Measurements from ENCODE around the gene NDUFV3. TPM values are rescaled to one million over a fixed set of nuclear protein-coding genes. Genes with fewer than 3 reads are reported as not detected.

Gene NDUFV3
- total and polyA plus RNA-seq, 2 of the 8 experiments (the other 6 are each of a cell fraction or from before 2014, with no cell fraction given): 17.0 to 44.4 TPM

DNA sequence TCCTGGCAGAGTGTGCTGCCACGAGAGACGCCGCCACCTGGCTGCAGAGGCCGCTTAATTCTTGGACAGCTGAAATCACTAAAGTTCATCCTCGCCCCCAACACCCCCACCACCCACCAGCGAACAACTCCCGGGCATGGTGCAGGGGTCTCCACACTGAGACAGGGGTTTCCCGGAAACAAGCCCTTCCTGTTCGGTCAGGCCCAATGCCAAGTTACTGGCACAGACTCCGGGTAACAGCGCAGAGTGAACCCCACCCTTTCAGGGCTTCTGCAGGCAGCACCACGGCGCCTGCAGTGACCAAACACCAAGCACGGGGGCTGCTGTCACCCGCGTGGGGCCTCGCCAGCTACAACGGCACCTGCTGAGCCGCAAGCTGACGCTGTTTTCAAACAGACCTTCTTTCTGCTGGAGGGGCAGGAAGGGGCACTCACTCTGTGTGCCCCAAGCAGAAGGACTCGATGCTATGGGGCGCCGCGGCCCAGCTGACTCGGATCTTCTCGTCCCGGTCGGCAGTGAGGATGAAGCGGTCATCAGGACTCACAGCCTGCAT is 31.2 kb upstream of the NDUFV3 start:
- WGBS, 2 experiments (ENCODE audit: extremely low coverage in 1 of 2, insufficient coverage in 1 of 2, insufficient read length in 1 of 2, insufficient replicate concordance in 2 of 2, low coverage in 1 of 2, low lambda C conversion rate in 2 of 2, missing lambda C conversion rate in 1 of 2): 92% methylated on average over 29 of the region's 29 CpGs; no CpG with 5 or more reads in 1 of the 2 experiments
- Histone ChIP-seq H4K5ac (ENCODE audit: insufficient read length, low read depth, low read length) (no peak overlapping the region), H2BK5ac (ENCODE audit: low read depth, low read length) (peak overlapping the region; percentile 44; the same call in 1 of the 2 replicates), H4K91ac (replicated peaks; ENCODE audit: insufficient read length, low read length) (no peak overlapping the region), H3K4ac (replicated peaks; ENCODE audit: insufficient read length, low read depth, low read length) (no peak overlapping the region), H3K23ac (ENCODE audit: insufficient read length) (no peak overlapping the region), H3K79me2 (ENCODE audit: control insufficient read depth in 1 of 2, insufficient read depth in 2 of 2, low read length in 2 of 2) (peaks cover 3 to 83% of the 10 kb centered on the region in 2 experiments; a peak in 3 of 4 replicates), H2AFZ (ENCODE audit: low read length) (no peak overlapping the region), H2BK20ac (ENCODE audit: low read length) (no peak overlapping the region), H3K27ac (ENCODE audit: low read depth, low read length) (no peak overlapping the region), H3K79me1 (ENCODE audit: low read depth, low read length) (peaks cover 28% of the 10 kb centered on the region), H3K4me2 (ENCODE audit: insufficient read depth in 1 of 2, low read depth in 2 of 2, low read length in 2 of 2) (no peak overlapping the region), H3K4me1 (replicated peaks in 1 of 4; ENCODE audit: control insufficient read depth in 3 of 4, insufficient read depth in 4 of 4, low read length in 3 of 4) (no peaks in the 10 kb centered on the region; a peak in 1 of 7 replicates), H4K20me1 (replicated peaks in 1 of 2; ENCODE audit: control insufficient read depth in 1 of 2, insufficient read depth in 2 of 2, low read length in 2 of 2) (peaks cover 34 to 52% of the 10 kb centered on the region in 2 experiments), H3K23me2 (ENCODE audit: low read depth, low read length) (0 out of 2 replicates have a peak, but pooled peaks cover 2% of the 10 kb centered on the region), H2BK15ac (ENCODE audit: low read length) (no peak overlapping the region), H3K9me3 (ENCODE audit: insufficient read depth in 2 of 2, low read depth in 1 of 2, low read length in 1 of 2) (no peaks in the 10 kb centered on the region), H3K27me3 (replicated peaks in 1 of 4; ENCODE audit: control insufficient read depth in 3 of 4, extremely low read depth in 1 of 4, insufficient read depth in 3 of 4, low read length in 3 of 4) (no peaks in the 10 kb centered on the region), H3K36me3 (ENCODE audit: control insufficient read depth in 2 of 4, insufficient read depth in 4 of 4, low read length in 3 of 4) (peaks cover 20 to 51% (median 41%) of the 10 kb centered on the region in 4 experiments), H2AK5ac (ENCODE audit: low read depth, low read length) (no peak overlapping the region), H3K14ac (ENCODE audit: insufficient read length) (no peak overlapping the region), H3K18ac (ENCODE audit: extremely low read depth, low read length) (no peak overlapping the region), H3K4me3 (ENCODE audit: extremely low read depth in 1 of 4, insufficient read depth in 2 of 4, low read depth in 3 of 4, low read length in 4 of 4) (no peak overlapping the region), H2BK120ac (replicated peaks; ENCODE audit: low read depth, low read length) (no peak overlapping the region), H2BK12ac (ENCODE audit: low read depth, low read length) (no peak overlapping the region), H3K56ac (replicated peaks; ENCODE audit: insufficient read length, low read depth, low read length) (no peak overlapping the region), H3K9ac (replicated peaks in 1 of 4; ENCODE audit: extremely low read depth in 1 of 4, low read depth in 3 of 4, low read length in 3 of 4) (no peak overlapping the region), H4K8ac (ENCODE audit: extremely low read depth, insufficient read depth, low read length) (no peak overlapping the region)
- DNase-seq (ENCODE audit: low read depth in 1 of 2, low spot score in 2 of 2): no peak
- POLR2A ChIA-PET (ENCODE audit: partially characterized antibody): interaction anchor here (0.8 to 1.9 kb wide), 6 partner anchors 9 to 19 kb away, joined by 3 to 5 read pairs (median 4); no protein-coding TSS in a partner anchor
- FAIRE-seq: no peak
- CTCF ChIA-PET (ENCODE audit: partially characterized antibody): interaction anchor here (0.7 to 1.3 kb wide), 6 partner anchors 12 to 209 kb away, joined by 3 read pairs; no protein-coding TSS in a partner anchor
- TF ChIP-seq RBBP5 (IDR thresholded peaks at IDR 0.05; ENCODE audit: borderline replicate concordance, low read depth, low read length): no peak
- TF ChIP-seq JUN (IDR thresholded peaks at IDR 0.05; ENCODE audit: low read depth, low read length): no peak
- TF ChIP-seq, protein P1, sequence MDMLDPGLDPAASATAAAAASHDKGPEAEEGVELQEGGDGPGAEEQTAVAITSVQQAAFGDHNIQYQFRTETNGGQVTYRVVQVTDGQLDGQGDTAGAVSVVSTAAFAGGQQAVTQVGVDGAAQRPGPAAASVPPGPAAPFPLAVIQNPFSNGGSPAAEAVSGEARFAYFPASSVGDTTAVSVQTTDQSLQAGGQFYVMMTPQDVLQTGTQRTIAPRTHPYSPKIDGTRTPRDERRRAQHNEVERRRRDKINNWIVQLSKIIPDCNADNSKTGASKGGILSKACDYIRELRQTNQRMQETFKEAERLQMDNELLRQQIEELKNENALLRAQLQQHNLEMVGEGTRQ (IDR thresholded peaks at IDR 0.05; ENCODE audit: low read length): no peak
- TF ChIP-seq, protein P2, sequence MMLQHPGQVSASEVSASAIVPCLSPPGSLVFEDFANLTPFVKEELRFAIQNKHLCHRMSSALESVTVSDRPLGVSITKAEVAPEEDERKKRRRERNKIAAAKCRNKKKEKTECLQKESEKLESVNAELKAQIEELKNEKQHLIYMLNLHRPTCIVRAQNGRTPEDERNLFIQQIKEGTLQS (IDR thresholded peaks at IDR 0.05; ENCODE audit: insufficient read depth, low read depth, low read length): no peak
- TF ChIP-seq BCL11A (IDR thresholded peaks at IDR 0.05; ENCODE audit: low read depth in 2 of 2, low read length in 2 of 2): no peak
- no peak for TF ChIP-seq EGR1 (IDR thresholded peaks at IDR 0.05; ENCODE audit: borderline replicate concordance, low read depth, low read length)
- TF ChIP-seq HDAC6 (IDR thresholded peaks at IDR 0.05; ENCODE audit: low read depth, low read length): no peak

All from H1 (cell line).